ENCODE data around the gene EFCAB8.

GRCh38 chr20:32991792-32992641 lies 133.3 kb downstream of the EFCAB8 start:
- TF ChIP-seq POLR2A (IDR thresholded peaks at IDR 0.05; ENCODE audit: low read length) (no peak), GATA1 (IDR thresholded peaks at IDR 0.05; ENCODE audit: low read depth, low read length) (no peak)

Measured in erythroblast (primary cell).